ENCODE measurements around the gene TMIGD2.

DNA sequence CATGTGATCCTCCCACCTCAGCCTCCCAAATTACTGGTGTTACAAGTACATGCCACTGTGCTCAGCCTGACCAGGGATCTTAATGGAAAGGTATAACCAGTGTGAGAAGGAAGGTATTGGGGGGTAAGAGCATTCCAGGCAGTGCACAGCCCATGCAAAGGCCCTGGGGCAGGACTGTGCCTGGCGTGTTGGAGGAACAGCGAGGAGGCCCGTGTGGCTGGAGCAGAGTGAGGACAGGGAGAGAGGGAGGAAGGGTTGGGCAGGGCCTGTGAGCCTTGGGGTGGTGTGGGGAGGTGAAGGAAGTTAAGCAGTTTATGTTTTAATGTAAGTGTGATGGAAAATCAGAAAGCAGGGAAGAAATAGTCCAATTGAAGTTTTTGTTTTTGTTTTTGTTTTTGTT is 1.6 kb downstream of the TMIGD2 start:
- TF ChIP-seq, protein P1, sequence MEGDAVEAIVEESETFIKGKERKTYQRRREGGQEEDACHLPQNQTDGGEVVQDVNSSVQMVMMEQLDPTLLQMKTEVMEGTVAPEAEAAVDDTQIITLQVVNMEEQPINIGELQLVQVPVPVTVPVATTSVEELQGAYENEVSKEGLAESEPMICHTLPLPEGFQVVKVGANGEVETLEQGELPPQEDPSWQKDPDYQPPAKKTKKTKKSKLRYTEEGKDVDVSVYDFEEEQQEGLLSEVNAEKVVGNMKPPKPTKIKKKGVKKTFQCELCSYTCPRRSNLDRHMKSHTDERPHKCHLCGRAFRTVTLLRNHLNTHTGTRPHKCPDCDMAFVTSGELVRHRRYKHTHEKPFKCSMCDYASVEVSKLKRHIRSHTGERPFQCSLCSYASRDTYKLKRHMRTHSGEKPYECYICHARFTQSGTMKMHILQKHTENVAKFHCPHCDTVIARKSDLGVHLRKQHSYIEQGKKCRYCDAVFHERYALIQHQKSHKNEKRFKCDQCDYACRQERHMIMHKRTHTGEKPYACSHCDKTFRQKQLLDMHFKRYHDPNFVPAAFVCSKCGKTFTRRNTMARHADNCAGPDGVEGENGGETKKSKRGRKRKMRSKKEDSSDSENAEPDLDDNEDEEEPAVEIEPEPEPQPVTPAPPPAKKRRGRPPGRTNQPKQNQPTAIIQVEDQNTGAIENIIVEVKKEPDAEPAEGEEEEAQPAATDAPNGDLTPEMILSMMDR (IDR thresholded peaks at IDR 0.05): no peak
- TF ChIP-seq POLR2A (IDR thresholded peaks at IDR 0.05): no peak

Data from suprapubic skin (tissue), 3 donors.